Neural progenitor cell (in vitro differentiated cells): ENCODE data around the gene MAGI1.

Experiments
- EZH2 ChIP-seq: fragments of 200-600 bp; sonication (generic); IDR thresholded peaks from 2 replicates; pipeline ENCODE4 v1.6.1; 2017; ENCODE audit warnings: antibody characterized with exemption, mild to moderate bottlenecking, moderate library complexity
- EZH2phosphoT487 ChIP-seq: fragments of 200-600 bp; sonication (generic); IDR thresholded peaks from 2 replicates; pipeline ENCODE4 v1.6.1; 2017; ENCODE audit warnings: antibody characterized with exemption
- TF ChIP-seq, protein P1 (sequence below): fragments of 200-600 bp; sonication (generic); IDR thresholded peaks from 2 replicates; pipeline ENCODE4 v1.5.1; 2017; ENCODE audit warnings: antibody characterized with exemption, mild to moderate bottlenecking

GRCh38 chr3:65786890-65787289 is 251.8 kb downstream of the MAGI1 start:
- TF ChIP-seq, protein P1, sequence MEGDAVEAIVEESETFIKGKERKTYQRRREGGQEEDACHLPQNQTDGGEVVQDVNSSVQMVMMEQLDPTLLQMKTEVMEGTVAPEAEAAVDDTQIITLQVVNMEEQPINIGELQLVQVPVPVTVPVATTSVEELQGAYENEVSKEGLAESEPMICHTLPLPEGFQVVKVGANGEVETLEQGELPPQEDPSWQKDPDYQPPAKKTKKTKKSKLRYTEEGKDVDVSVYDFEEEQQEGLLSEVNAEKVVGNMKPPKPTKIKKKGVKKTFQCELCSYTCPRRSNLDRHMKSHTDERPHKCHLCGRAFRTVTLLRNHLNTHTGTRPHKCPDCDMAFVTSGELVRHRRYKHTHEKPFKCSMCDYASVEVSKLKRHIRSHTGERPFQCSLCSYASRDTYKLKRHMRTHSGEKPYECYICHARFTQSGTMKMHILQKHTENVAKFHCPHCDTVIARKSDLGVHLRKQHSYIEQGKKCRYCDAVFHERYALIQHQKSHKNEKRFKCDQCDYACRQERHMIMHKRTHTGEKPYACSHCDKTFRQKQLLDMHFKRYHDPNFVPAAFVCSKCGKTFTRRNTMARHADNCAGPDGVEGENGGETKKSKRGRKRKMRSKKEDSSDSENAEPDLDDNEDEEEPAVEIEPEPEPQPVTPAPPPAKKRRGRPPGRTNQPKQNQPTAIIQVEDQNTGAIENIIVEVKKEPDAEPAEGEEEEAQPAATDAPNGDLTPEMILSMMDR: no peak
- no peak for TF ChIP-seq EZH2
- TF ChIP-seq EZH2phosphoT487: no peak
